HG02840 (cell line): ENCODE measurements around the gene GREB1.

Source experiments
- ATAC-seq: cut with Tn5 transposase; IDR thresholded peaks from one replicate; pipeline ENCODE4 v1.9.1; 2021; ENCODE audit warnings: mild to moderate bottlenecking, moderate library complexity, moderate number of reproducible peaks; ENCODE audit not compliant: unreplicated experiment, low FRiP score

Gene GREB1

GRCh38 chr2:11592671-11593574 lies 59.1 kb downstream of the GREB1 start:
- ATAC-seq, result no peak

DNA sequence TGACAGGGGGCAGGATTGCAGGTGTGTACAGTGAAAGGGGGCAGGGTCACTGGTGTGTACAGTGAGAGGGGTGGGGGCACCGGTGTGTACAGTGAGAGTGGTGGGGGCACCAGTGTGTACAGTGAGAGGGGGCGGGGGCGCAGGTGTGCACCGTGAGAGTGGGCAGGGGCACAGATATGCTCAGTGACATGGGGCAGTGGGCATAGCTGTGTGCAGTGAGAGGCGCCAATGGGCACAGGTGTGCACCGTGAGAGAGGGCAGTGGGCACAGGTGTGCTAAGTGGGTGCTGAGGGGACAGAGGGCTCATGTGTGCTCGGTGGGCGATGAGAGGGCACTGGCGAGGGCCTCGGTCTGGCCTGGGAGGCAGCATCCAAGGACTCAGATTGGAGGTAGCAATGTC lies 63.0 kb downstream of the GREB1 start:
- no peak for ATAC-seq

DNA sequence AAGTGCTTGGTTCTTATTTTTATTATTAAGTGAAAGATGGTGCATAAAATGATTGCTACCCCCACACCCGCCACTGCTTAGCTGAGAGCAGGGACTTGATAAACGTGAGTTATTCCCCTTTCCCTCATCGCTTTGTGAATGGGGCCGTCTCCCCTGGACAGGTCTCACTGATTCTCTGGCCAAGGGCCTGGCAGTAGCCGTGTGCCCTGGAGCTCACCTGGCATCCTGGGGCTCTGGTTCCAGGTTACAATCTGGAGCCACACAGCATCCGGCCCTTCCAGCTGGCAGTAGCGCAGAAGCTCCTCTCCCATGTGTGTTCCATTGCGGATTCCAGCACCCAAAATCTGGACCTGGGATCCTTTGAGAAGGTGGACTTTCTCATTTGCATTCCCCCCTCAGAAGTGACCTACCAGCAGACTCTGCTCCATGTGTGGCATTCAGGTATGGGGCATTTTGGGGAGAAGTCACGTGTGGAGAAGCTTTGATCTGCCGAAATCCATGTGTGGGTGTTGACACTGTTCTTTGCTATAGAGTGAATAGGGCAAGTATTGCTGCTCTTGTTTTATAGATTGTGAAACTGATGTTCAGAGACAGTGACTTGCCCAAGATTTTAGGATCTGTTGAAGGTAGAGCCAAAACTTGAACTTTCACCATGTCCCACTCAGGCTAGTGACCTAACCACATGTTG lies 63.8 kb downstream of the GREB1 start:
- ATAC-seq, result no peak

DNA sequence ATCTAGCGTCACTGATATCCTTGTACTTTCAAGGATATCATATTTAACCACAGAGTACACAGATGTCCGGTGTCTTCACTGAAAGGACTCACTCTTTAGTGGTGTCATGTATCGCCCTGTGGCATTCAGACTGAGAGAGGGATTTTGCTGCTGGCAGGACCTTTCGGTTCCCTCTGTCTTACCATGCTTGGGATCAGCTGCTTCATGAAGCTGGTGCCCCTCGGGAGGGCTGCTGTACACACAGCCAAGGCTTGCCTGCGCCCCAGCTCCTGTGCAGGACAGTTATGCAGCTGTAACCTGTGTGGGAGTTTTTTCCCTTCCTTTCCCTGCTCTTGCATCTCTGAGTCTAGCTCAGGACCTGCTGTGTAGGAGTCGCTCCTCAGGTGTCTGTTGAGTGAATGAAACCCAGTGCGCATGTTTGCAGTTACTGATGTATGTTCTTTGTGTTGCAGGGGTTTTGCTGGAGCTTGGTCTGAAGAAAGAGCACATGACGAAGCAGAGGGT lies 64.4 kb downstream of the GREB1 start:
- no peak for ATAC-seq

GRCh38 chr2:11602563-11603204 lies 68.8 kb downstream of the GREB1 start:
- ATAC-seq, result no peak

DNA sequence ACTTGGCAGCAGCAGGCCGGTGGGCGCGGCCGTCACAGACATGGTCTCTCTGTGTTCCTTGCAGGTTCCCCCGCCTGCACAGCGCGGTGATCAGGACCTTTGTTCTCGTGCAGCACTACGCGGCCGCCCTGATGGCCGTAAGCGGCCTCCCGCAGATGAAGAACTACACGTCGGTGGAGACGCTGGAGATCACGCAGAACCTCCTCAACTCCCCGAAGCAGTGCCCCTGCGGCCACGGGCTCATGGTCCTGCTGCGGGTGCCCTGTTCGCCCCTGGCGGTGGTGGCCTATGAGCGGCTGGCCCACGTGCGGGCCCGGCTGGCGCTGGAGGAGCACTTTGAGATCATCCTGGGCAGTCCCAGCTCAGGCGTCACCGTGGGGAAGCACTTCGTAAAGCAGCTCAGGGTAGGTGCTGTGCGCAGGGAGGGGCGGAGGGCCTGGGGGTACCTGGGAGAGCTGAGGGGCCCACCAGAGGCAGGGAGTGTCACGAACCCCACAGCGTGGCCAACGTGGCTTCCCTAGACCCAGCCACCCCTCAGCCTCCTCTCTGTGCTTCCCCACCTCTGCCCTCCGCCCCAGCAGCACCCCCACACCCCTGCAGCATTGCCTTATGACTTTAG lies 76.9 kb downstream of the GREB1 start:
- no peak for ATAC-seq

GRCh38 chr2:11611251-11611650 lies 77.4 kb downstream of the GREB1 start:
- no peak for ATAC-seq

GRCh38 chr2:11612553-11613215 lies 78.8 kb downstream of the GREB1 start:
- ATAC-seq, result no peak

GRCh38 chr2:11613297-11613696 lies 79.5 kb downstream of the GREB1 start:
- no peak for ATAC-seq

DNA sequence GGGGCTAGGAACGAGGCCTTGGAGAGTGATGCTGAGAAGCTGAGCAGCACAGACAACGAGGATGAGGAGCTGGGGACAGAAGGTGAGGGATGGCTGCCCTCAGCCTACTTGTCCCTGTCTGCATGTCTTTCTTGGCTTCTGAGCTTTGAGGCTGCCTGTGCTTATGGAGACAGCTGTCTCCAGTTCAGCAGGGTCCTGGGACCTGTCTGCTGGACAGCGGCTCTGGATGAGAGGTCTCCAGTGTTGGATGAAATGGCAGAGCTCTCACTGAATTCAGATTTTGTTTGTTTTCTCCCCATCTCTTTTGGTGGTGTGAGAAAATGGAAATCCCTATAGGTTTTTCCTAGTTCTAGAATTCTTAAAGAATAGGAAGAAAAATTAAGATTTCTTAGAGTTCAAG lies 81.4 kb downstream of the GREB1 start:
- ATAC-seq, result no peak

GRCh38 chr2:11616097-11616687 lies 82.3 kb downstream of the GREB1 start:
- ATAC-seq, result no peak

DNA sequence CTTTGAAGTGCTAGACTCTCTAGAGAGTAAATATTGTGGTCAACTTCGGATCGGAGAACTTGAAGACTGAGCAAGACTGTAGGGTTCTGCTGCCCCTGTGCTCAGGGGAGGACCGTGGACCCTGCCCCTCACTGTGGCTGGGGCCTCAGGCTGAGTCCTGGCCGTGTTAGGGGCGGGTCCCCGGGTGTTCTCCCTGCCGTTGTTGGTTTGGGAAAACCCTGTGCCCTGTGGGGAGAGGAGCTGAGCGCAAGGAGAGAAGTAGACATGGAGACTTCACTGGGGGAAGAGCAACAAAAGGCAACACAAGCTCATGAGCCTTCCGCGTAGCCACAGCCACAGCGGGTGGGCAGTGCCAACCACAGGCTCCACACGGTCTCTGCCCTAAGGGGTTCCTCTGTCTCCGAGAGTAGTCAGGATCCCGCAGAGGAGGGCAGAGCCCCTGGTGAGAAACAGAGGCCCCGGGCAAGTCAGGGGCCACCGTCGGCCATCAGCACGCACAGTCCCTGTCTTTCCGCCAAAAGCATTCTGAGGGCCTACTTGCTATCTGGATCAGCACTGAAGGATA lies 83.1 kb downstream of the GREB1 start:
- no peak for ATAC-seq

GRCh38 chr2:11617527-11617926 lies 83.7 kb downstream of the GREB1 start:
- no peak for ATAC-seq

GRCh38 chr2:11617984-11618707 lies 84.3 kb downstream of the GREB1 start:
- ATAC-seq, result no peak

DNA sequence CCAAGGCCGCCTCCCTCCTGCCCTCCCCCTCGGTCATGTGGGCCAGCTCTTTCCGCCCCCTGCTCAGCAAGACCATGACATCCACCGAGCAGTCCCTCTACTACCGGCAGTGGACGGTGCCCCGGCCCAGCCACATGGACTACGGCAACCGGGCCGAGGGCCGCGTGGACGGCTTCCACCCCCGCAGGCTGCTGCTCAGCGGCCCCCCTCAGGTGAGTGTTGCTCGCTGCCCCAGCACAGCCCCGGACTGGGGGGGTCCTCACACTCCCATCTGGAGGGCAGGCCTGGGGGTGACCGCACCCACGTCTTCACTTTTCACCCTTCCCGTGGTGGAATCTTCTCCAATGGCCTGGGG lies 84.8 kb downstream of the GREB1 start:
- ATAC-seq, result no peak

DNA sequence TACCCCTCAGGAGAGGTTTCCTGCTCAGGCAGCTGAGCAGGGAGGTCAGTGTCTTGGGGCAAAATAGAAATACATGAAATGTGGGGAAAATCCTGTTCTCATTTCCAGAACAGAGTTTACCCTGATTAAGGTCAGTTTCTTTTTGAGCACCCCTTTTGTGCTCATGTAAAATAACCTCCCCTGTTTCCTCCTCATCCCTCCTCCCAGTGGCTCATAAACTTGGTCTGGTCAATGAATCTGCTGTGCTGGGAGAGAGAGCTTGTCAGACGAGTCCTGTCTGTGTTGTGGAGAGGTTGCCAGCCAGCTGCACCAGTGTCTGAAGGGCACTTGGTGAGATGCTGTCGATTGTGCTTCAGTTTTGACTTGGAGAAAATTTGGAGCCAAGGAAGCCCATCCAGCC lies 87.6 kb downstream of the GREB1 start:
- ATAC-seq, result no peak

DNA sequence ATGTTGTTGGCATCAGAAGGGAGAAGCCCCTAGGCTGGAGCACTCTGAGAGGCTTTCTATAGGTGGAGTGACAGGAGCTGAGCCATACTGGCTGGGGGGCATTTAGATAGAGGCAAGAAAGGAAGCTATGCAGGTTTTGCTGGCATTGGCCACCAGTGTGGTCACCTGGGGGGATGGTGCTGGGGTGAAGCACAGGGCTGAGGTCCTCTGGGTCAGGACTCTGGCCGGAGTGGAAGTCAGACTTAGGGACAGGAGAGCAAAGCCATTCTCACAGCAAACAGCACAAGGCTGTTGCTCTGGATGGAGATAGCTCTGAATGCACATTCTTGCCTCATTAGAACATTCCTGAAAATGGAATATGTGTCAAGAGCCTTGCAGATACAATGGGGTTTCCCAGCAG lies 88.8 kb downstream of the GREB1 start:
- no peak for ATAC-seq

GRCh38 chr2:11624893-11625292 lies 91.0 kb downstream of the GREB1 start:
- no peak for ATAC-seq

DNA sequence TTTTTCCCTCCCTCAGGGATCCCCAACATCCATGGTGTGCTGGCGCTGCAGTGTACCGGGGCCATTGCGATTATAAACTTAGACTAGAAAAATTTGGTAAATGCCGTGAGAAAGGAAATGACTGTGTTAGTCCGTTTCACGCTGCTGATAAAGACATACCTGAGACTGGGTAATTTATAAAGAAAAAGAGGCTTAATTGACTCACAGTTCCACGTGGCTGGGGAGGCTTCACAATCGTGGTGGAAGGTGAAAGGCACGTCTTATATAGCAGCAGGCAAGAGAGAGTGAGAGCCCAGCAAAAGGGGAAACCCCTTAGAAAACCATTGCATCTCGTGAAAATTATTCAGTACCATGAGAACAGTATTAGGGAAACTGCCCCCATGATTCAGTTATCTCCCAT lies 91.8 kb downstream of the GREB1 start:
- no peak for ATAC-seq
